Midbrain (tissue), 1 donor: Measurements from ENCODE around the gene CCDC69.
"Not testable (repeated sequence)": the region's sequence is repeated elsewhere in the genome, so short reads cannot be mapped to it uniquely, and the experiment has no call there.

Experiments used
- DNase-seq: peaks from one replicate; lab custom pipeline; 2025; lab: John Stamatoyannopoulos, UW

Gene CCDC69

GRCh38 chr5:151222054-151222789 lies 1.7 kb downstream of the CCDC69 start:
- DNase-seq = no peak

- no peak for DNase-seq
Measured at GRCh38 chr5:151221574-151221973, 2.3 kb downstream of the CCDC69 start.

GRCh38 chr5:151219789-151220188 lies 4.1 kb downstream of the CCDC69 start:
- no peak for DNase-seq

- DNase-seq = no peak
Measured at GRCh38 chr5:151219138-151219537, 4.8 kb downstream of the CCDC69 start.

GRCh38 chr5:151218177-151218576 lies 5.7 kb downstream of the CCDC69 start:
- DNase-seq = no peak

- no peak for DNase-seq
Measured at GRCh38 chr5:151216781-151217180, 7.1 kb downstream of the CCDC69 start.

- DNase-seq = no peak
Measured at GRCh38 chr5:151215546-151215880, 8.4 kb downstream of the CCDC69 start.

GRCh38 chr5:151214614-151215545 lies 9.0 kb downstream of the CCDC69 start:
- no peak for DNase-seq

- peak; percentile 20 for DNase-seq
Measured at GRCh38 chr5:151213803-151214613, 9.9 kb downstream of the CCDC69 start.

- no peak for DNase-seq
Measured at GRCh38 chr5:151212406-151212798, 11.5 kb downstream of the CCDC69 start.

- DNase-seq = no peak
Measured at GRCh38 chr5:151208481-151208914, 15.4 kb downstream of the CCDC69 start.

GRCh38 chr5:151205411-151205810 lies 18.5 kb downstream of the CCDC69 start:
- DNase-seq = no peak

GRCh38 chr5:151204051-151204450 lies 19.8 kb downstream of the CCDC69 start:
- DNase-seq = no peak

- DNase-seq = no peak
Measured at GRCh38 chr5:151202381-151203139, 21.3 kb downstream of the CCDC69 start.

GRCh38 chr5:151200913-151201595 lies 22.8 kb downstream of the CCDC69 start:
- DNase-seq = no peak

- no peak for DNase-seq
Measured at GRCh38 chr5:151199581-151200185, 24.2 kb downstream of the CCDC69 start.

- DNase-seq = no peak
Measured at GRCh38 chr5:151198861-151199260, 25.0 kb downstream of the CCDC69 start.

GRCh38 chr5:151197291-151197600 lies 26.6 kb downstream of the CCDC69 start:
- not testable (repeated sequence) for DNase-seq

GRCh38 chr5:151196556-151197290 lies 27.2 kb downstream of the CCDC69 start:
- DNase-seq = no peak

- DNase-seq = no peak
Measured at GRCh38 chr5:151195622-151196021, 28.3 kb downstream of the CCDC69 start.
